ENCODE measurements around the gene THBS3. TPM values are rescaled to one million over a fixed set of nuclear protein-coding genes. Genes with fewer than 3 reads are reported as not detected.

The THBS3 gene
- total and polyA plus RNA-seq, 12 donors, result 3.8 to 23.5 (median 6.4) TPM

- Histone ChIP-seq H3K4me3 (no peak overlapping the region), H3K36me3 (peaks cover 0 to 28% (median 4%) of the 10 kb centered on the region in 9 donors), H3K27ac (peak overlapping the region in 2 of 10 donors; percentile 33 to 60), H3K9me3 (no peaks in the 10 kb centered on the region), H3K27me3 (no peaks in the 10 kb centered on the region), H3K4me1 (peaks cover 12 to 43% (median 35%) of the 10 kb centered on the region in 9 donors)
- TF ChIP-seq CTCF (IDR thresholded peaks at IDR 0.05), result no peak
- DNase-seq, result no peak
- ATAC-seq, result no peak
- WGBS, 2 donors, result 75 to 85% methylated on average over 7 of the region's 7 CpGs
- intact Hi-C loops (cut with DNase I), result loop anchor here in 8 of 10 donors (2.0 to 10.0 kb wide), 7 partner anchors 71 to 343 kb away; partner anchors contain the start of gene RUSC1 (in 5 of the 8)
Observed at GRCh38 chr1:155251566-155251965, 43.9 kb upstream of the THBS3 start.

DNA sequence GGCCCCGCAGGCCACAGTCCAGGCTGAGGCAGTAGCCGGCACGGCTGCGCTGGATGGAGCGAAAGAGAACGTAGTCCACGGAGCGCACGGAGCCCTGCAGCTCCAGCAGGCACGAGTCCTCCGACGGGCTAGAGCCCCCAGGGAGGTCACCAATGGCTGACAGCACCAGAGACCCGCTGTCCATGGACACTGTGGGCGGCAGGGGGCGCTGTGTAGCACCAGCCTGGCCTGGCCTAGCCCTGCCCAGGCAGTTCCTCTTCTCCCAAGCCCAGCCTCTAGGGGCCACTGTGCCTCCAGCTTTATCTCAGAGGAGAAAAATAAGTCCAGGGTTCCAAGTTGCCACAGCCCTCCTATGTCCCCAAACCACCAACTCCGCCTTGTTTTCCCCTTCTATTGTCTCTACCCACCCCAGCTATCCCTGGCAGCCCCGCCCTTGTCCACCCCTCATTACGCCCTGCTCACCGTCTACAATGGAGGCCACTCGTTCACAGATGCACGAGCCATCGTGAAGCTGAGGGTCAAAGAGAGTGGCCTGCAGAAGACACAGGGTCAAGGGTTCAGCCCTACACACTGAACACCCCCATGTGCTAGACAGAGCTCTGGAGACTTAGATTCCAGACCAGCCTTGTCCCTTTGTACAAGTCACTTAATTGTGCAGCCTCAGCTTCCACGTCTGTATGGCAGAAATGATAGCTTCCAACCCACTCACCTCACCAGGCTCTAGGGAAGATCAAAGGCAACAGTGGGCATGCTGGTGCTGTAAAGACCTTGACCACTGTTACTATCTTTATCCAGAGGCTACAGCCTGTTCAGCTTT lies 43.1 kb upstream of the THBS3 start:
- 12 to 18% methylated on average over 23 of the region's 23 CpGs for WGBS, 2 donors
- H3K27me3 ChIP-seq, result no peaks in the 10 kb centered on the region
- H3K4me1 ChIP-seq, result peaks cover 12 to 36% (median 29%) of the 10 kb centered on the region in 9 donors
- peaks cover 0 to 25% (median 4%) of the 10 kb centered on the region in 9 donors for H3K36me3 ChIP-seq
- intact Hi-C loops (cut with DNase I), result loop anchor here in 9 of 10 donors (1.0 to 10.0 kb wide), 10 partner anchors 71 to 344 kb away; partner anchors contain the start of gene RUSC1 (in 5 of the 9)
- DNase-seq (peak; percentile 93 to 95), ATAC-seq (peak; percentile 80 to 89 (median 84))
- no peaks in the 10 kb centered on the region for H3K9me3 ChIP-seq
- peak overlapping the region in 8 of 10 donors; percentile 15 to 90 (median 38) for H3K27ac ChIP-seq
- peak overlapping the region in 7 of 10 donors; percentile 12 to 57 (median 37) for H3K4me3 ChIP-seq
- TF ChIP-seq CTCF (IDR thresholded peaks at IDR 0.05), result peak in 8 of 9 donors; percentile 99 to 100 (median 100)

DNA sequence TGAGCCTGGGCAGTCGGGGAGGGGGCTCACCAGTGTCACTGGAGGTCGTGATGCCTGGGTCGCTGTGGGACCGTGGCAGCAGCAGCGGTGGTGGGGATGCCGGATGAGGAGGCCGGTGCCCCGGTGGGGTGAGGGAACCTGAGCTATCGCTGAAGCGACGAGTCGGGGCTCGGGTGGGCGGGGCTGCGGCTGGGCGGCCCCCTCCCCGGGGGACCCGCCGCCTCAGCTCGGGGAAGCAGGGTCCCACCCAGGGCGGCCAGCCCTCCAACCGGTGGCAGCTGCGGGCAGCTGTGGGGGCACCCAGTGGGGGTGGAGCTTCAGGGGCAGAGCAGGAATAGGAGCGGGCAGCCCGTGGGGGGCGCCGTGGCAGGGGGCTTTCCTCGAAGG lies 42.5 kb upstream of the THBS3 start:
- DNase-seq (no peak), ATAC-seq (peak in 1 of 8 donors; percentile 1)
- Histone ChIP-seq H3K9me3 (no peaks in the 10 kb centered on the region), H3K27me3 (no peaks in the 10 kb centered on the region), H3K27ac (peak overlapping the region in 6 of 10 donors; percentile 15 to 90 (median 45)), H3K36me3 (peaks cover 0 to 25% (median 4%) of the 10 kb centered on the region in 9 donors), H3K4me3 (peak overlapping the region in 7 of 10 donors; percentile 12 to 57 (median 37)), H3K4me1 (peaks cover 12 to 37% (median 26%) of the 10 kb centered on the region in 9 donors)
- intact Hi-C loops (cut with DNase I), result loop anchor here in 9 of 10 donors (1.0 to 10.0 kb wide), 10 partner anchors 72 to 345 kb away; partner anchors contain the start of gene RUSC1 (in 5 of the 9)
- WGBS, 2 donors, result 26 to 27% methylated on average over 28 of the region's 28 CpGs
- TF ChIP-seq CTCF (IDR thresholded peaks at IDR 0.05), result no peak
